HG03159 (cell line): Measurements from ENCODE around the gene CST1.
"Not testable (repeated sequence)": the region's sequence is repeated elsewhere in the genome, so short reads cannot be mapped to it uniquely, and the experiment has no call there.

Experiments
- ATAC-seq: cut with Tn5 transposase; IDR thresholded peaks from one replicate; pipeline ENCODE4 v1.9.1; 2021; ENCODE audit warnings: mild to moderate bottlenecking, moderate library complexity; ENCODE audit not compliant: unreplicated experiment

Gene CST1

DNA sequence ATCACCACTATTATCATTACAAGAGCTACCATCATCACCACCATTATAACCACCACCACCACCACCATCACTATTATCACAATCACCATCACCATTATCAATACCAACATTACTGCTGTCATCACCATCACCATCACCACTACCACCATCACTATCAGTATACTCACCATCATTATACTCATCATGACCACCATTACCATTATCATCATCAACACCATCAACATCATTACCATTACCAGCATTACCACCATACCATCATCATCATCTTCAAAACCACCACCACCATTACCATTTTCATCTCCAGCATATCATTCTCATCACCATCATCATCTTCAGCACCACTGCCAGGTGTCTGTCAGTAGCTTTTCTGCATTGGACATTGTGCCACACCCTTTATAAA lies 39.0 kb downstream of the CST1 start:
- ATAC-seq, result not testable (repeated sequence)

DNA sequence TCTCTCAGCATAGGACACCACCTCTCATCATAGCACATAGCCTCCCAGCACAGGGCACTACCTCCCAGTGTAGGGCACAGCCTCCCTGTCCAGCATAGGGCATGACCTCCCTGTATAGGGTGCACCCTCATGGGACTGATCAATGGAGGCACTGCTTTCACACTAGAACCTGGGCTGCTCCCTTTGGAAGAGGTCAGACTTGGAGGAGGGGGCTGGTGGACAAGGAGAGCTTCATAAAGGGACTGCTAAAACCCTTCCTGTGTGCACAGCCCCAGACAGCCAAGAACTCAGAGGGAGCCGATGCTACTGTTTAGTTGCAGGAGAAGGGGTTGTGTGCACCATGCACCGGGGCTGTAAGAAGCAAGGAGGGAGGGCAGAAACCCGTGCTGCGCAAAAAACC lies 40.0 kb downstream of the CST1 start:
- no peak for ATAC-seq

DNA sequence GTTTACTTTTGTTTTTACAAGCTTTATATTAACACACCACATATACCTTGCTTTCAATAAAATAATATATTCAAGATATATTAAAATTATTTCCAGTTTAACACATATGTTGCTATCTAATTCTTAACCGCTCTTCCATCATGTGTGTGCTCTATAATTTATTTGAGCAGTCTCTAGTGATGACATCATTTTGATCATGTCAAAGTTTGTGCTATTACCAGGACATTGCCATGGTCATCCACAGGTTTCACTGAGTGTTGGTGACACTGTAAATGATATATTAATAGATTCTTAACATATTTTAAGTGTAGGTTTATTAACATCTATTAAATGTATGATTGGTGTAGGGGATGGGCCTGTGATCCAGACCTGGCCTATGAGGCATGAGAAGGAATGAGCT lies 44.8 kb downstream of the CST1 start:
- no peak for ATAC-seq

DNA sequence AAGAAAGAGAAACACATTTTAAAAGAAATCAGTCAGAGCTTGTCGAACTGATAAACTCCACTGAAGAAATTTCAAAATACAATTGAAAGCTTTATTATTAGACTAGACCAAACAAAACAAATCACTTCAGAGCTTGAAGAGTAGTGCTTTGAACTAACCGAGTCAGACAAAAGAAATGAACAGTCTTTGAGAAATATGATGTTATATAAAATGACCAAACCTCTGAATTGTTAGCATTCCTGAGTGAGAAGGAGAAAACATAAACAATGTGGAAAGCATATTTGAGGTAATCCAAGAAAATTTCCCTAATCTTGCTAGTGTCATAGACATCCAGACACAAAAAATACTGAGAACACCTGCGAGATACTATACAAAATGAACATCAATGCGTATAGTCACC lies 48.7 kb downstream of the CST1 start:
- ATAC-seq, result no peak

DNA sequence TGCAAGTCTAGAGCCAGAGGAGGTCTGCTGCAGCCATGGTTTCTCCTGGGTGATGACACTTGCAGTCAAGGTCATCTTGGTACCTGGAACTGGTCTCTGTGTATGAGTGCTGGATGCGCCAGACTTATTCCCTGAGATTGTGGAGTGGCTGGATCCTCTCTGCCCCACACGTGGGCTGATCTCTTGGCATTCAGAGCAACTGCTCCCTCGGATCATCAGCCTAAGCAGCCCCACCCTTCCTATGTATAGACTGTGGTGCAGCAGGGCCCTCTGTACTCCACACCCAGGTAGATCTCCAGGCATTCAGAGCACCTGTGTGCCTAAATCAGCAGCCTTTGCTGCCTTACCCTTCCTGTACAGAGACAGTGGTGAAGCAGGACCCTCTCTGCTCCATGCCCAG lies 49.8 kb downstream of the CST1 start:
- ATAC-seq, result no peak

DNA sequence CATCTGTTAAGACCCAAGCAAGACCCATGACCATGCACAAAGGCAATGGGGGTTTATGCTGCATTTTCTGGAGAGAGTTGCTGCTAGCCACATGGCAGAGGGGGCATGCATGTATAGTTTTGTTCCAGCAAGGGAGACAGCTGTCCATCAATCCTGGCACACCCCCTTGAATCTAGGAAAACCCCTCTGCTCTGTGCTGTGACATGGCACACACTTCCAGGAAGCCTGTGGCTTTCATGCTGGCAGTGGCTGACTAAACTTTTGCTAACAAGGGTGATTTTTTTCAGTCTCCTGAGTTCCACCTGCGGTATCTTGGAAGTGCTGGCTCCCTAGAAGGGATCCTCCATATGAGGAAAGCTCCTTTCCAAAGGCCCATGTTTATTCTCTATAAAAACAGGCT lies 52.8 kb downstream of the CST1 start:
- ATAC-seq, result no peak
